Smooth muscle cell (in vitro differentiated cells): ENCODE data around the gene LRRN2. TPM values are rescaled to one million over a fixed set of nuclear protein-coding genes. Genes with fewer than 3 reads are reported as not detected.

ENCODE experiments used
- DNase-seq: peaks from one replicate; lab custom pipeline; 2025; ENCODE audit not compliant: unreplicated experiment; lab: John Stamatoyannopoulos, UW
- H2AFZ ChIP-seq: fragments of 200-600 bp; sonication (generic); 2 replicates; pipeline ENCODE4 v1.6.0; 2016; ENCODE audit warnings: antibody characterized with exemption, low read depth, mild to moderate bottlenecking
- H3F3A ChIP-seq: fragments of 200-600 bp; sonication (generic); 2 replicates; pipeline ENCODE4 v1.6.0; 2017; ENCODE audit warnings: antibody characterized with exemption, low read depth
- H3K27ac ChIP-seq: fragments of 200-600 bp; sonication (generic); 2 replicates; pipeline ENCODE4 v1.5.1; 2016; ENCODE audit warnings: low read depth, mild to moderate bottlenecking
- H3K27me3 ChIP-seq: fragments of 200-600 bp; sonication (generic); 2 replicates; pipeline ENCODE4 v1.6.1; 2016; ENCODE audit warnings: low read depth, mild to moderate bottlenecking
- H3K36me3 ChIP-seq: fragments of 200-600 bp; sonication (generic); 2 replicates; pipeline ENCODE4 v1.5.1; 2016; ENCODE audit warnings: low read depth
- H3K4me1 ChIP-seq: fragments of 200-600 bp; sonication (generic); 2 replicates; pipeline ENCODE4 v1.5.1; 2016; ENCODE audit warnings: low read depth
- H3K4me2 ChIP-seq: fragments of 200-600 bp; sonication (generic); 2 replicates; pipeline ENCODE4 v1.6.0; 2016; ENCODE audit warnings: mild to moderate bottlenecking
- H3K4me3 ChIP-seq: fragments of 200-600 bp; sonication (generic); 2 replicates; pipeline ENCODE4 v1.5.1; 2016; ENCODE audit warnings: mild to moderate bottlenecking
- H3K79me2 ChIP-seq: fragments of 200-600 bp; sonication (generic); 2 replicates; pipeline ENCODE4 v1.6.0; 2016; ENCODE audit warnings: low read depth, mild to moderate bottlenecking
- H3K9ac ChIP-seq: fragments of 200-600 bp; sonication (generic); 2 replicates; pipeline ENCODE4 v1.6.0; 2016; ENCODE audit warnings: low read depth
- H3K9me3 ChIP-seq: fragments of 200-600 bp; sonication (generic); replicated peaks from 2 replicates; pipeline ENCODE4 v1.5.1; 2016; ENCODE audit warnings: low read depth
- H4K20me1 ChIP-seq: fragments of 200-600 bp; sonication (generic); 2 replicates; pipeline ENCODE4 v1.6.0; 2016; ENCODE audit warnings: low read depth
- WGBS: methylation state at CpG from one replicate; pipeline ENCODE4 v1.1.7; 2016; ENCODE audit warnings: low lambda C conversion rate; 5-methylcytosine and 5-hydroxymethylcytosine counted together
- polyA plus RNA-seq: library from polyadenylated mRNA; unstranded; fragments of >200 nt; fragmentation: Nextera tagmentation; extraction: Ambion mirVana; gene quantifications from 2 replicates; pipeline ENCODE4 v1.2.1, GENCODE V29; 2016
- total RNA-seq: library from RNA; depleted of rRNA; stranded (reverse); fragments of >200 nt; gene quantifications from 2 replicates; pipeline ENCODE4 v1.2.3, GENCODE V29; 2014
- TF ChIP-seq, protein P1 (sequence below): fragments of 200-600 bp; sonication (generic); IDR thresholded peaks from 2 replicates; pipeline ENCODE4 v1.5.1; 2017; ENCODE audit warnings: borderline replicate concordance, mild to moderate bottlenecking, antibody characterized with exemption; ENCODE audit not compliant: insufficient read depth, poor library complexity, severe bottlenecking

LRRN2 gene
- total RNA-seq (1.2 and 1.3 TPM in 2 replicates), polyA plus RNA-seq (0.83 and 2.4 TPM in 2 replicates)

GRCh38 chr1:204685236-204686006, at the start of gene LRRN2:
LRRN2 (minus strand) TSS chr1:204685738; CDS start chr1:204619992, 65,746 bp downstream.
- H3K9me3 ChIP-seq, result no peaks in the 10 kb centered on the region
- H3K79me2 ChIP-seq, result no peaks in the 10 kb centered on the region
- no peaks in the 10 kb centered on the region for H4K20me1 ChIP-seq
- peak within 1 kb of the TSS; percentile 81 for H2AFZ ChIP-seq
- H3K27me3 ChIP-seq, result peaks cover 77% of the 10 kb centered on the region
- H3F3A ChIP-seq, result no peaks in the 10 kb centered on the region
- H3K4me2 ChIP-seq, result peak within 1 kb of the TSS; percentile 88
- peaks cover 4% of the 10 kb centered on the region for H3K4me1 ChIP-seq
- no peak within 1 kb of the TSS for H3K9ac ChIP-seq
- TF ChIP-seq, protein P1, sequence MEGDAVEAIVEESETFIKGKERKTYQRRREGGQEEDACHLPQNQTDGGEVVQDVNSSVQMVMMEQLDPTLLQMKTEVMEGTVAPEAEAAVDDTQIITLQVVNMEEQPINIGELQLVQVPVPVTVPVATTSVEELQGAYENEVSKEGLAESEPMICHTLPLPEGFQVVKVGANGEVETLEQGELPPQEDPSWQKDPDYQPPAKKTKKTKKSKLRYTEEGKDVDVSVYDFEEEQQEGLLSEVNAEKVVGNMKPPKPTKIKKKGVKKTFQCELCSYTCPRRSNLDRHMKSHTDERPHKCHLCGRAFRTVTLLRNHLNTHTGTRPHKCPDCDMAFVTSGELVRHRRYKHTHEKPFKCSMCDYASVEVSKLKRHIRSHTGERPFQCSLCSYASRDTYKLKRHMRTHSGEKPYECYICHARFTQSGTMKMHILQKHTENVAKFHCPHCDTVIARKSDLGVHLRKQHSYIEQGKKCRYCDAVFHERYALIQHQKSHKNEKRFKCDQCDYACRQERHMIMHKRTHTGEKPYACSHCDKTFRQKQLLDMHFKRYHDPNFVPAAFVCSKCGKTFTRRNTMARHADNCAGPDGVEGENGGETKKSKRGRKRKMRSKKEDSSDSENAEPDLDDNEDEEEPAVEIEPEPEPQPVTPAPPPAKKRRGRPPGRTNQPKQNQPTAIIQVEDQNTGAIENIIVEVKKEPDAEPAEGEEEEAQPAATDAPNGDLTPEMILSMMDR, result no peak
- 3% methylated on average over 56 of the region's 84 CpGs for WGBS
- no peak for DNase-seq
- H3K27ac ChIP-seq, result no peak within 1 kb of the TSS
- H3K4me3 ChIP-seq, result peak within 1 kb of the TSS; percentile 57
- no peaks in the 10 kb centered on the region for H3K36me3 ChIP-seq

GRCh38 chr1:204735042-204735441, 49.5 kb upstream of the LRRN2 start:
- Histone ChIP-seq H3F3A (no peaks in the 10 kb centered on the region), H3K4me2 (no peak overlapping the region), H3K4me3 (no peak overlapping the region), H3K27ac (no peak overlapping the region), H3K36me3 (no peaks in the 10 kb centered on the region), H2AFZ (no peak overlapping the region), H3K4me1 (no peaks in the 10 kb centered on the region), H3K27me3 (peaks cover 43% of the 10 kb centered on the region), H3K9me3 (no peaks in the 10 kb centered on the region), H3K79me2 (no peaks in the 10 kb centered on the region), H4K20me1 (no peaks in the 10 kb centered on the region), H3K9ac (no peak overlapping the region)
- TF ChIP-seq, protein P1, result no peak
- DNase-seq, result no peak

GRCh38 chr1:204733869-204734596, 48.5 kb upstream of the LRRN2 start:
- no peaks in the 10 kb centered on the region for H3F3A ChIP-seq
- DNase-seq, result no peak
- H2AFZ ChIP-seq, result no peak overlapping the region
- H3K27ac ChIP-seq, result no peak overlapping the region
- no peaks in the 10 kb centered on the region for H3K4me1 ChIP-seq
- H3K9me3 ChIP-seq, result no peaks in the 10 kb centered on the region
- H3K79me2 ChIP-seq, result no peaks in the 10 kb centered on the region
- H4K20me1 ChIP-seq, result no peaks in the 10 kb centered on the region
- WGBS, result 85% methylated on average over 12 of the region's 12 CpGs
- no peak overlapping the region for H3K9ac ChIP-seq
- no peak overlapping the region for H3K4me3 ChIP-seq
- TF ChIP-seq, protein P1, result no peak
- H3K27me3 ChIP-seq, result peaks cover 41% of the 10 kb centered on the region
- H3K4me2 ChIP-seq, result no peak overlapping the region
- H3K36me3 ChIP-seq, result no peaks in the 10 kb centered on the region
